Measurements from ENCODE around the gene MAP3K3. TPM values are rescaled to one million over a fixed set of nuclear protein-coding genes. Genes with fewer than 3 reads are reported as not detected.

Gene MAP3K3
- total and polyA plus RNA-seq, 9 of the 15 experiments (the other 6 are each of a cell fraction or from before 2014, with no cell fraction given) = 0.69 to 16.5 (median 12.1) TPM

DNA sequence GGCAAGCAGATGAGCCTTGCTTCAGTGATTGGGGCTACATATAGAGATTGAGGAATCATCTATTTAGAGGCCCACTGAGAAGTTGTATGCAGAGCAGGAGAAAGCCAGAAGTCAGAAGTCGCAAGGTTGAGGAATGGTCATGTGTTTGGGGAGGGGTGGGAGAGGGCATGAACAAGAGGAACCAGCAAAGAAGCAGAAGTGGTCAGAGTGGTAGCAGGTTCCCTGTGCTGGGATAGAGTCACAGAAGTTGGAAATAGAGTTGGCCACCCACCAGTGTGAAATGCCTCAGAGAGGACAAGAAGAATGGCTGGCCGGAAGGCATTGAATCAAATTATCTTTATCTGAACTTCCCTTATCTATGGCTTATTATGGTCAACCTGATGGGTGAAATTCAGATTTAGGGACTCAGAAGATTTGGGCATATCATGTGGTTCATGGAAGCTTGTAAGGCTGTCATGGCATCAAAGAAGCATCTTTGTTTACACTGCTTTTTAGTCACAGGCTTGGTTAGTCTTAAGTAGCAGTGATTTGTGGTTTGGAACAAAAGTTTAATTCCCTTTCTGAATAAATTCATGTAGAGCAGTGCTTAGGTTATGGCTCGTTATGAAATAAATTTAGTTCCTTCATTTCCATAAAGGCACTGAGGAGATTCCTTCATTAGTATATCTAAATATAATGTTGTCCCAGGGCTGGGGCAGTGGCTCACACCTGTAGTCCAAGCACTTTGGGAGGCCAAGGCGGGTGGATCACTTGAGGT lies 19.7 kb downstream of the MAP3K3 start:
- no peaks in the 10 kb centered on the region for H3K4me1 ChIP-seq (replicated peaks in 1 of 2; ENCODE audit: control insufficient read depth in 2 of 2, insufficient read depth in 2 of 2, low read length in 2 of 2)
- no peak overlapping the region for H3K4me2 ChIP-seq (ENCODE audit: insufficient read depth, low read length)
- no TSS peak for BruUV-seq (replicated peaks)
- H3K4me3 ChIP-seq = no peak overlapping the region
- no peaks in the 10 kb centered on the region for H3K27me3 ChIP-seq (ENCODE audit: control insufficient read depth in 2 of 2, insufficient read depth in 2 of 2, low read length in 2 of 2)
- FAIRE-seq (peak; percentile 19), ATAC-seq (no peak), DNase-seq (ENCODE audit: extremely low read depth in 1 of 4, low spot score in 3 of 4) (no peak)
- H3K9me1 ChIP-seq (ENCODE audit: control insufficient read depth, insufficient read depth, low read length) = no peaks in the 10 kb centered on the region
- peaks cover 11% of the 10 kb centered on the region; the same call in 2 of the 3 replicates for H3K36me3 ChIP-seq (ENCODE audit: control insufficient read depth, insufficient read depth, low read length)
- H4K20me1 ChIP-seq (replicated peaks; ENCODE audit: control insufficient read depth, insufficient read depth, low read length) = no peaks in the 10 kb centered on the region
- no peaks in the 10 kb centered on the region for H3K79me2 ChIP-seq (ENCODE audit: control insufficient read depth, insufficient read depth, low read length)
- ChIA-PET CTCF (ENCODE audit: low intra/inter-chr PET ratio) (no interaction called here), POLR2A (interaction anchor here (1.1 to 1.8 kb wide), 3 partner anchors 8 to 12 kb away, joined by 3 to 4 read pairs (median 3); no protein-coding TSS in a partner anchor)
- in situ Hi-C loops (cut with MboI) (no loop called here), intact Hi-C loops (cut with micrococcal nuclease) (no loop called here)
- H2AFZ ChIP-seq (ENCODE audit: low read depth, low read length) = no peak overlapping the region
- no peaks in the 10 kb centered on the region for H3K9me3 ChIP-seq (replicated peaks; ENCODE audit: control insufficient read depth, insufficient read depth, low read depth, low read length)
- no peak overlapping the region for H3K27ac ChIP-seq (ENCODE audit: extremely low read depth, low read depth, low read length)
- WGBS (ENCODE audit: insufficient coverage, low coverage, missing lambda C conversion rate) = 59% methylated on average over 4 of the region's 4 CpGs
- H3K9ac ChIP-seq (ENCODE audit: insufficient read depth in 1 of 2, low read depth in 2 of 2, low read length in 2 of 2) = no peak overlapping the region
- no peak for TF ChIP-seq FOS (IDR thresholded peaks at IDR 0.05; ENCODE audit: extremely low read depth, insufficient read length)
- TF ChIP-seq ZNF444 (CRISPR knock-in tag; IDR thresholded peaks at IDR 0.05) = no peak
- TF ChIP-seq, protein P1, sequence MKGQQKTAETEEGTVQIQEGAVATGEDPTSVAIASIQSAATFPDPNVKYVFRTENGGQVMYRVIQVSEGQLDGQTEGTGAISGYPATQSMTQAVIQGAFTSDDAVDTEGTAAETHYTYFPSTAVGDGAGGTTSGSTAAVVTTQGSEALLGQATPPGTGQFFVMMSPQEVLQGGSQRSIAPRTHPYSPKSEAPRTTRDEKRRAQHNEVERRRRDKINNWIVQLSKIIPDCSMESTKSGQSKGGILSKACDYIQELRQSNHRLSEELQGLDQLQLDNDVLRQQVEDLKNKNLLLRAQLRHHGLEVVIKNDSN (CRISPR knock-in tag; IDR thresholded peaks at IDR 0.05) = no peak
- TF ChIP-seq, protein P2, sequence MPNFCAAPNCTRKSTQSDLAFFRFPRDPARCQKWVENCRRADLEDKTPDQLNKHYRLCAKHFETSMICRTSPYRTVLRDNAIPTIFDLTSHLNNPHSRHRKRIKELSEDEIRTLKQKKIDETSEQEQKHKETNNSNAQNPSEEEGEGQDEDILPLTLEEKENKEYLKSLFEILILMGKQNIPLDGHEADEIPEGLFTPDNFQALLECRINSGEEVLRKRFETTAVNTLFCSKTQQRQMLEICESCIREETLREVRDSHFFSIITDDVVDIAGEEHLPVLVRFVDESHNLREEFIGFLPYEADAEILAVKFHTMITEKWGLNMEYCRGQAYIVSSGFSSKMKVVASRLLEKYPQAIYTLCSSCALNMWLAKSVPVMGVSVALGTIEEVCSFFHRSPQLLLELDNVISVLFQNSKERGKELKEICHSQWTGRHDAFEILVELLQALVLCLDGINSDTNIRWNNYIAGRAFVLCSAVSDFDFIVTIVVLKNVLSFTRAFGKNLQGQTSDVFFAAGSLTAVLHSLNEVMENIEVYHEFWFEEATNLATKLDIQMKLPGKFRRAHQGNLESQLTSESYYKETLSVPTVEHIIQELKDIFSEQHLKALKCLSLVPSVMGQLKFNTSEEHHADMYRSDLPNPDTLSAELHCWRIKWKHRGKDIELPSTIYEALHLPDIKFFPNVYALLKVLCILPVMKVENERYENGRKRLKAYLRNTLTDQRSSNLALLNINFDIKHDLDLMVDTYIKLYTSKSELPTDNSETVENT (CRISPR knock-in tag; IDR thresholded peaks at IDR 0.05) = no peak
- TF ChIP-seq SPI1 (IDR thresholded peaks at IDR 0.05; ENCODE audit: borderline replicate concordance, low read depth, low read length) = no peak
- TF ChIP-seq MIER1 (IDR thresholded peaks at IDR 0.05; ENCODE audit: low read depth) = no peak
- TF ChIP-seq FOXA3 (CRISPR knock-in tag; conservative IDR thresholded peaks at IDR 0.05 in 1 of 2, IDR thresholded peaks at IDR 0.05 in 1 of 2) = no peak
